ENCODE results near the gene LRRC63. TPM values are rescaled to one million over a fixed set of nuclear protein-coding genes. Genes with fewer than 3 reads are reported as not detected.

The LRRC63 gene
- total and polyA plus RNA-seq, 2 of the 4 experiments (the other 2 are of a cell fraction): not detected

DNA sequence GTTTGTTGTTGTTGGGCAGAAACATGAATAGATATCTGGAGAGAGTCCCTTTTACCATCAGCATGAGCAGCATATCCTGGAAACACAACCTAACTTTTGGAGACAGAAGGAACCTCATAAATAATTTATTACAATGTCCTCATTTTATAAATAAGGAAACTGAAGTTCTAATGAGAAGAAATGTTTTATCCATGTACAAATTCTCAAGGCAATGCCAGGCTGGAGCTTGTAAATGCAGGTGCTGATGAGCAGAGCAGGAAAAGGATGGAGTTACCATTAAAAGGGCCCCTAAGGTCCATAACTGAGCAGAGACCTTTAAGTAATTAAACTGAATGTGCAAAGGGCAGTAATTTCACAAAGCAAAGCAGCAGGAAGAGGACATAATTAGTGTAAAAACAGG lies 47.1 kb upstream of the LRRC63 start:
- ChIA-PET CTCF (no interaction called here), POLR2A (ENCODE audit: unreplicated experiment) (no interaction called here)
- Histone ChIP-seq H2BK120ac (ENCODE audit: low read depth, low read length) (no peak overlapping the region), H3K56ac (ENCODE audit: extremely low read depth, insufficient read depth, low read length) (no peak overlapping the region), H3K23ac (ENCODE audit: low read depth, low read length) (no peak overlapping the region), H3K4me3 (ENCODE audit: insufficient read depth, low read depth, low read length) (no peak overlapping the region), H4K5ac (ENCODE audit: low read depth, low read length) (no peak overlapping the region), H3K14ac (replicated peaks; ENCODE audit: low read depth, low read length) (no peak overlapping the region), H3K9me3 (ENCODE audit: control insufficient read depth, insufficient read depth, low read length) (no peaks in the 10 kb centered on the region), H3K4ac (ENCODE audit: low read depth, low read length) (no peak overlapping the region), H3K27ac (ENCODE audit: insufficient read depth, low read length) (no peak overlapping the region), H3K36me3 (ENCODE audit: control insufficient read depth, insufficient read depth, low read length) (no peaks in the 10 kb centered on the region), H3K9me1 (ENCODE audit: insufficient read depth, low read length) (no peaks in the 10 kb centered on the region), H3K4me1 (ENCODE audit: control insufficient read depth, insufficient read depth, low read length) (no peaks in the 10 kb centered on the region), H2BK20ac (ENCODE audit: low read depth, low read length) (no peak overlapping the region), H4K8ac (ENCODE audit: low read depth in 2 of 2, low read length in 2 of 2) (no peak overlapping the region), H2AFZ (replicated peaks; ENCODE audit: low read length, poor library complexity) (no peak overlapping the region), H2AK5ac (ENCODE audit: low read depth, low read length) (no peak overlapping the region), H2AK9ac (replicated peaks; ENCODE audit: low read depth, low read length, poor library complexity) (no peak overlapping the region), H3K18ac (ENCODE audit: low read depth, low read length) (no peak overlapping the region), H4K20me1 (ENCODE audit: insufficient read depth, low read length) (no peaks in the 10 kb centered on the region), H3K27me3 (ENCODE audit: control insufficient read depth, insufficient read depth, low read length) (no peaks in the 10 kb centered on the region; the same call in none of the 2 replicates), H2BK5ac (ENCODE audit: low read depth, low read length, poor library complexity, severe bottlenecking) (no peak overlapping the region), H3K4me2 (ENCODE audit: low read depth, low read length) (no peak overlapping the region), H3K79me1 (ENCODE audit: low read depth in 1 of 2, low read length in 2 of 2) (no peaks in the 10 kb centered on the region), H3K9ac (ENCODE audit: low read depth, low read length) (no peak overlapping the region), H4K91ac (ENCODE audit: insufficient read depth, low read depth, low read length) (no peak overlapping the region), H2BK15ac (ENCODE audit: low read depth, low read length) (no peak overlapping the region)
- TF ChIP-seq RFX5 (IDR thresholded peaks at IDR 0.05; ENCODE audit: low read depth, low read length) (no peak), NFE2L2 (IDR thresholded peaks at IDR 0.05; ENCODE audit: low read depth, low read length) (no peak), MXI1 (IDR thresholded peaks at IDR 0.05; ENCODE audit: borderline replicate concordance, low read depth, low read length) (no peak), SMC3 (IDR thresholded peaks at IDR 0.05; ENCODE audit: low read depth, low read length) (no peak), MAZ (IDR thresholded peaks at IDR 0.05; ENCODE audit: borderline replicate concordance, low read depth, low read length) (no peak)
- TF ChIP-seq, protein P1, sequence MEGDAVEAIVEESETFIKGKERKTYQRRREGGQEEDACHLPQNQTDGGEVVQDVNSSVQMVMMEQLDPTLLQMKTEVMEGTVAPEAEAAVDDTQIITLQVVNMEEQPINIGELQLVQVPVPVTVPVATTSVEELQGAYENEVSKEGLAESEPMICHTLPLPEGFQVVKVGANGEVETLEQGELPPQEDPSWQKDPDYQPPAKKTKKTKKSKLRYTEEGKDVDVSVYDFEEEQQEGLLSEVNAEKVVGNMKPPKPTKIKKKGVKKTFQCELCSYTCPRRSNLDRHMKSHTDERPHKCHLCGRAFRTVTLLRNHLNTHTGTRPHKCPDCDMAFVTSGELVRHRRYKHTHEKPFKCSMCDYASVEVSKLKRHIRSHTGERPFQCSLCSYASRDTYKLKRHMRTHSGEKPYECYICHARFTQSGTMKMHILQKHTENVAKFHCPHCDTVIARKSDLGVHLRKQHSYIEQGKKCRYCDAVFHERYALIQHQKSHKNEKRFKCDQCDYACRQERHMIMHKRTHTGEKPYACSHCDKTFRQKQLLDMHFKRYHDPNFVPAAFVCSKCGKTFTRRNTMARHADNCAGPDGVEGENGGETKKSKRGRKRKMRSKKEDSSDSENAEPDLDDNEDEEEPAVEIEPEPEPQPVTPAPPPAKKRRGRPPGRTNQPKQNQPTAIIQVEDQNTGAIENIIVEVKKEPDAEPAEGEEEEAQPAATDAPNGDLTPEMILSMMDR (conservative IDR thresholded peaks at IDR 0.05; ENCODE audit: low read depth, low read length): no peak
- dilution Hi-C loops (cut with HindIII; ENCODE audit: low sequenced_read_pairs, unreplicated experiment) (no loop called here), intact Hi-C loops (cut with micrococcal nuclease) (no loop called here), in situ Hi-C loops (cut with MboI; ENCODE audit: low sequenced_read_pairs) (no loop called here)
- no TSS peak for BruUV-seq (replicated peaks)
- DNase-seq: no peak
- ATAC-seq (ENCODE audit: low read depth): no peak
